ENCODE results near the gene CADM1. TPM values are rescaled to one million over a fixed set of nuclear protein-coding genes. Genes with fewer than 3 reads are reported as not detected.

The CADM1 gene
- total RNA-seq, 4 donors from 2014 or later, result 89.9 to 351 (median 235) TPM

GRCh38 chr11:115459563-115459962 is 44.7 kb downstream of the CADM1 start:
- H3K4me1 ChIP-seq, result peaks cover 8 to 18% of the 10 kb centered on the region in 2 donors
- H3K9me3 ChIP-seq, result no peaks in the 10 kb centered on the region
- no peaks in the 10 kb centered on the region for H3K27me3 ChIP-seq
- DNase-seq, result no peak
- intact Hi-C loops (cut with DNase I), result no loop called here
- TF ChIP-seq, protein P1, sequence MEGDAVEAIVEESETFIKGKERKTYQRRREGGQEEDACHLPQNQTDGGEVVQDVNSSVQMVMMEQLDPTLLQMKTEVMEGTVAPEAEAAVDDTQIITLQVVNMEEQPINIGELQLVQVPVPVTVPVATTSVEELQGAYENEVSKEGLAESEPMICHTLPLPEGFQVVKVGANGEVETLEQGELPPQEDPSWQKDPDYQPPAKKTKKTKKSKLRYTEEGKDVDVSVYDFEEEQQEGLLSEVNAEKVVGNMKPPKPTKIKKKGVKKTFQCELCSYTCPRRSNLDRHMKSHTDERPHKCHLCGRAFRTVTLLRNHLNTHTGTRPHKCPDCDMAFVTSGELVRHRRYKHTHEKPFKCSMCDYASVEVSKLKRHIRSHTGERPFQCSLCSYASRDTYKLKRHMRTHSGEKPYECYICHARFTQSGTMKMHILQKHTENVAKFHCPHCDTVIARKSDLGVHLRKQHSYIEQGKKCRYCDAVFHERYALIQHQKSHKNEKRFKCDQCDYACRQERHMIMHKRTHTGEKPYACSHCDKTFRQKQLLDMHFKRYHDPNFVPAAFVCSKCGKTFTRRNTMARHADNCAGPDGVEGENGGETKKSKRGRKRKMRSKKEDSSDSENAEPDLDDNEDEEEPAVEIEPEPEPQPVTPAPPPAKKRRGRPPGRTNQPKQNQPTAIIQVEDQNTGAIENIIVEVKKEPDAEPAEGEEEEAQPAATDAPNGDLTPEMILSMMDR (IDR thresholded peaks at IDR 0.05), result no peak
- TF ChIP-seq POLR2A (IDR thresholded peaks at IDR 0.05), result no peak
- no peaks in the 10 kb centered on the region for H3K36me3 ChIP-seq
- no peak overlapping the region for H3K4me3 ChIP-seq (replicated peaks in 1 of 3)
- no peak overlapping the region for H3K27ac ChIP-seq

- 86 to 88% methylated on average over 4 of the region's 4 CpGs for WGBS, 2 donors
- H3K9me3 ChIP-seq, result no peaks in the 10 kb centered on the region
- H3K27me3 ChIP-seq, result no peaks in the 10 kb centered on the region
- no peak for DNase-seq
- H3K4me1 ChIP-seq, result peaks cover 1 to 14% of the 10 kb centered on the region in 2 donors
- no peak for TF ChIP-seq POLR2A (IDR thresholded peaks at IDR 0.05)
- TF ChIP-seq, protein P1 (IDR thresholded peaks at IDR 0.05), result no peak
- no peaks in the 10 kb centered on the region for H3K36me3 ChIP-seq
- H3K27ac ChIP-seq, result no peak overlapping the region
- intact Hi-C loops (cut with DNase I), result no loop called here
- H3K4me3 ChIP-seq (replicated peaks in 1 of 3), result no peak overlapping the region
These were observed 45.3 kb downstream of the CADM1 start for GRCh38 chr11:115458877-115459276.

DNA sequence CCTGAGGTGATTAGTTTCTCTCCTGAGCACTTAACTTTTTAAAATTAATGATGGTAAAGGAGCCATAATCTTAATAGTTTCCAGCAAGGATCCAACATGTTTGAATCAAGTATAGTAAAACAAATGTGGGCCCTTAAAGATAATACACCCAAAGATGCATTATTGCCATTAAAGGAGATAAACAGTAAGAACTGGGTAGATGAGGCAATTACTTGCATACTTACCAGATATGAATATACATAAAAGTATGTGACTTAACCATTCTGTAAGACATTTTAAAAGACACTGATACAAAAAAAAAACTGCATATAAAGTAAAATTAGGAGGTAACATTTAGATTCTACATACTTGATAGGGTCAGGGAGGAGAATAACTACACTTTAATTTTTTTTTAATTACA is 48.2 kb downstream of the CADM1 start:
- TF ChIP-seq, protein P1 (IDR thresholded peaks at IDR 0.05), result no peak
- no peak for TF ChIP-seq POLR2A (IDR thresholded peaks at IDR 0.05)
- Histone ChIP-seq H3K36me3 (no peaks in the 10 kb centered on the region), H3K9me3 (no peaks in the 10 kb centered on the region), H3K4me3 (replicated peaks in 1 of 3) (no peak overlapping the region), H3K4me1 (peaks cover 0 to 14% of the 10 kb centered on the region in 2 donors), H3K27me3 (no peaks in the 10 kb centered on the region), H3K27ac (no peak overlapping the region)
- intact Hi-C loops (cut with DNase I), result no loop called here
- DNase-seq, result no peak

- no peak for TF ChIP-seq POLR2A (IDR thresholded peaks at IDR 0.05)
- TF ChIP-seq, protein P1 (IDR thresholded peaks at IDR 0.05), result no peak
- Histone ChIP-seq H3K4me3 (replicated peaks in 1 of 3) (no peak overlapping the region), H3K36me3 (no peaks in the 10 kb centered on the region), H3K27me3 (no peaks in the 10 kb centered on the region), H3K4me1 (peaks cover 0 to 14% of the 10 kb centered on the region in 2 donors), H3K9me3 (no peaks in the 10 kb centered on the region), H3K27ac (no peak overlapping the region)
- 90 to 97% methylated on average over 4 of the region's 4 CpGs for WGBS, 2 donors
- intact Hi-C loops (cut with DNase I), result no loop called here
- DNase-seq, result no peak
These were observed 48.6 kb downstream of the CADM1 start for GRCh38 chr11:115455613-115456012.

GRCh38 chr11:115454525-115454924 is 49.7 kb downstream of the CADM1 start:
- 94 to 95% methylated on average over 1 of the region's 1 CpG for WGBS, 2 donors
- intact Hi-C loops (cut with DNase I), result no loop called here
- no peak overlapping the region for H3K4me3 ChIP-seq (replicated peaks in 1 of 3)
- H3K36me3 ChIP-seq, result no peaks in the 10 kb centered on the region
- H3K27ac ChIP-seq, result no peak overlapping the region
- no peaks in the 10 kb centered on the region for H3K9me3 ChIP-seq
- TF ChIP-seq, protein P1 (IDR thresholded peaks at IDR 0.05), result no peak
- TF ChIP-seq POLR2A (IDR thresholded peaks at IDR 0.05), result no peak
- no peaks in the 10 kb centered on the region for H3K27me3 ChIP-seq
- peaks cover 0 to 7% of the 10 kb centered on the region in 2 donors for H3K4me1 ChIP-seq
- no peak for DNase-seq
